HEK293T (cell line): Measurements from ENCODE around the gene MMS22L.

ENCODE experiments used
- ARNT ChIP-seq: fragments of 450-650 bp; IDR thresholded peaks from 2 replicates; pipeline ENCODE4 v1.6.1; 2017; ENCODE audit warnings: mild to moderate bottlenecking
- BHLHE40 ChIP-seq: fragments of 450-650 bp; IDR thresholded peaks from 2 replicates; pipeline ENCODE4 v1.6.1; 2016; ENCODE audit warnings: mild to moderate bottlenecking, moderate library complexity, borderline replicate concordance
- FOXM1 ChIP-seq: fragments of 450-650 bp; IDR thresholded peaks from 2 replicates; pipeline ENCODE4 v1.6.1; 2017; ENCODE audit warnings: mild to moderate bottlenecking, borderline replicate concordance
- HDGF ChIP-seq: fragments of 450-650 bp; IDR thresholded peaks from 2 replicates; pipeline ENCODE4 v1.6.1; 2017; ENCODE audit warnings: antibody characterized with exemption, borderline replicate concordance
- SP1 ChIP-seq: fragments of 450-650 bp; IDR thresholded peaks from 2 replicates; pipeline ENCODE4 v1.6.1; 2017
- ZNF384 ChIP-seq: fragments of 450-650 bp; IDR thresholded peaks from 2 replicates; pipeline ENCODE4 v1.6.1; 2016

GRCh38 chr6:97240222-97240621 is 42.8 kb downstream of the MMS22L start:
- no peak for TF ChIP-seq FOXM1
- TF ChIP-seq ZNF384 = no peak
- no peak for TF ChIP-seq ARNT
- no peak for TF ChIP-seq BHLHE40
- TF ChIP-seq SP1 = no peak
- no peak for TF ChIP-seq HDGF
